SK-N-SH treated with all-trans-retinoic acid at 6 μM for 48 hours (cell line): ENCODE measurements around the gene SLC50A1.
"Not testable (repeated sequence)": the region's sequence is repeated elsewhere in the genome, so short reads cannot be mapped to it uniquely, and the experiment has no call there.

Experiments
- ATAC-seq: fragments of 200-7000 bp; cut with Tn5 transposase; 3 replicates; pipeline ENCODE4 v1.9.1; 2020; ENCODE audit warnings: mild to moderate bottlenecking, moderate library complexity
- ARNTL ChIP-seq: fragments of 450-650 bp; formaldehyde crosslinking; IDR thresholded peaks from 2 replicates; pipeline ENCODE4 v1.5.0; 2020; ENCODE audit warnings: low read depth, mild to moderate bottlenecking, moderate library complexity, borderline replicate concordance
- BACH2 ChIP-seq: fragments of 250-450 bp; sonication (Bioruptor Pico); IDR thresholded peaks from 2 replicates; pipeline ENCODE4 v1.9.0; 2021; ENCODE audit warnings: mild to moderate bottlenecking, borderline replicate concordance
- CSDC2 ChIP-seq: fragments of 250-450 bp; sonication (Bioruptor Pico); IDR thresholded peaks from 2 replicates; pipeline ENCODE4 v1.5.0; 2020; ENCODE audit warnings: mild to moderate bottlenecking, moderate library complexity
- CSRNP3 ChIP-seq: fragments of 250-450 bp; sonication (Bioruptor Pico); IDR thresholded peaks from 2 replicates; pipeline ENCODE4 v1.5.1; 2021; ENCODE audit warnings: mild to moderate bottlenecking, moderate library complexity
- GLIS3 ChIP-seq: fragments of 250-450 bp; sonication (Bioruptor Pico); IDR thresholded peaks from 2 replicates; pipeline ENCODE4 v1.5.0; 2020; ENCODE audit warnings: mild to moderate bottlenecking, moderate library complexity
- OSR1 ChIP-seq: fragments of 250-450 bp; sonication (Bioruptor Pico); IDR thresholded peaks from 2 replicates; pipeline ENCODE4 v1.8.0; 2022; ENCODE audit warnings: moderate library complexity, mild to moderate bottlenecking, inconsistent platforms
- PATZ1 ChIP-seq: fragments of 250-450 bp; sonication (Bioruptor Pico); IDR thresholded peaks from 2 replicates; pipeline ENCODE4 v1.8.0; 2020; ENCODE audit warnings: mild to moderate bottlenecking, moderate library complexity, borderline replicate concordance
- POU6F1 ChIP-seq: fragments of 250-450 bp; sonication (Bioruptor Pico); IDR thresholded peaks from 2 replicates; pipeline ENCODE4 v1.8.0; 2021; ENCODE audit warnings: low read depth, mild to moderate bottlenecking, moderate library complexity, borderline replicate concordance
- SNAI2 ChIP-seq: fragments of 250-450 bp; sonication (Bioruptor Pico); IDR thresholded peaks from 2 replicates; pipeline ENCODE4 v1.5.0; 2020; ENCODE audit warnings: mild to moderate bottlenecking, moderate library complexity
- TCF4 ChIP-seq: fragments of 250-450 bp; sonication (Bioruptor Pico); IDR thresholded peaks from 2 replicates; pipeline ENCODE4 v1.8.0; 2021; ENCODE audit warnings: mild to moderate bottlenecking, moderate library complexity, borderline replicate concordance
- TOX ChIP-seq: fragments of 250-450 bp; sonication (Bioruptor Pico); IDR thresholded peaks from 2 replicates; pipeline ENCODE4 v1.8.0; 2021; ENCODE audit warnings: mild to moderate bottlenecking, moderate library complexity, borderline replicate concordance
- ZFP3 ChIP-seq: fragments of 250-450 bp; sonication (Bioruptor Pico); IDR thresholded peaks from 2 replicates; pipeline ENCODE4 v1.5.0; 2020; ENCODE audit warnings: mild to moderate bottlenecking, moderate library complexity
- ZFP30 ChIP-seq: fragments of 450-650 bp; formaldehyde crosslinking; IDR thresholded peaks from 2 replicates; pipeline ENCODE4 v1.5.0; 2022; ENCODE audit warnings: mild to moderate bottlenecking, moderate library complexity
- ZNF565 ChIP-seq: fragments of 450-650 bp; formaldehyde crosslinking; conservative IDR thresholded peaks from 2 replicates; pipeline ENCODE4 v1.5.0; 2020; ENCODE audit warnings: low read depth, mild to moderate bottlenecking, moderate library complexity
- ZNF70 ChIP-seq: fragments of 450-650 bp; formaldehyde crosslinking; IDR thresholded peaks from 2 replicates; pipeline ENCODE4 v1.5.0; 2020; ENCODE audit warnings: mild to moderate bottlenecking, moderate library complexity
- ZNF8 ChIP-seq: fragments of 450-650 bp; formaldehyde crosslinking; IDR thresholded peaks from 2 replicates; pipeline ENCODE4 v1.5.0; 2020; ENCODE audit warnings: mild to moderate bottlenecking, moderate library complexity

The SLC50A1 gene

DNA sequence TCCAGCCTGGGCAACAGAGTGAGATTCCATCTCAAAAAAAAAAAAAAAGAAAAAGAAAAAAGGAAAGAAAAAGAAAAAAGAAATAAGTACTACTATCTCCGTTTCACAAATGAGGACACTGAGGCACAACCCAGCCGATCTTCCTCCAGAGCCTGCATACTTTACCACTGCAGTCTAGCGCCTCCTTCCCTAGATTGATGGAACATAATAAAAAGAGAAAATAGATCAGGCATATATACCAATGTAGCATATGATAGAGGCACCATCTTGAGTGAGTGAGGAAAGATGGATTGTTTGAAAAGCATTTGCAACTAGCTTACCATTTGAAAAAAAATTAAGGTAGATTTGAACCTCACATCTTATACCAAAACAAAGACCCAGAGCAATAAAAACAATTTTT, 9.8 kb downstream of the SLC50A1 start:
- no peak for TF ChIP-seq ARNTL (CRISPR knock-in tag)
- no peak for TF ChIP-seq CSDC2 (CRISPR knock-in tag)
- TF ChIP-seq SNAI2 (CRISPR knock-in tag): no peak
- TF ChIP-seq OSR1 (CRISPR knock-in tag): no peak
- no peak for TF ChIP-seq POU6F1 (CRISPR knock-in tag)
- TF ChIP-seq, all 23 proteins: peak for 0
- ATAC-seq: peak; percentile 48; the same call in 1 of the 3 replicates

DNA sequence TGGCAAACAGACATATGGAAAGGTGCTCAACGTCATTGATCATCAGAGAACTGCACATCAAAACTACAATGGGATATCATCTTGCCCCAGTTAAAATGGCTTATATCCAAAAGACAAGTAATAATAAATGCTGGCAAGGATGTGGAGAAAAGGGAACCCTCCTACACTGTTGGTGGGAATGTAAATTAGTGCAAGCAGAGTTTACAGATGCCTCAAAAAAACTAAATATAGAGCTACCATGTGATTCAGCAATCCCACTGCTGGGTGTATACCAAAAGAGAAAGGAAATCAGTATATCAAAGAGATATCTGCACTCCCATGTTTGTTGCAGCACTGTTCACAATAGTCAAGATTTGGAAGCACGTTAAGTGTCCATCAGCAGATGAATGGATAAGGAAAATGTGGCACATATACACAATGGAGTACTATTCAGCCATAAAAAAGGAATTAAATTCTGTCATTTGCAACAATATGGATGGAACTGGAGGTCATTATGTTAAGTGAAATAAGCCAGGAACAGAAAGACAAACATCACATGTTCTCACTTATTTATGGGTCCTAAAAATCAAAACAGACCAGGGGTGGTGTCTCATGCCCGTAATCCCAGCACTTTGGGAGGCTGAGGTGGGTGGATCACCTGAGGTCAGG, 20.5 kb downstream of the SLC50A1 start:
- not testable (repeated sequence) for ATAC-seq

- no peak for ATAC-seq
- TF ChIP-seq BACH2 (CRISPR knock-in tag) (no peak), CSDC2 (CRISPR knock-in tag) (no peak), ZNF8 (CRISPR knock-in tag) (no peak), TCF4 (CRISPR knock-in tag) (no peak), TOX (CRISPR knock-in tag) (no peak), ARNTL (CRISPR knock-in tag) (no peak), GLIS3 (CRISPR knock-in tag) (no peak)
Measured at GRCh38 chr1:155158991-155159390, 23.3 kb downstream of the SLC50A1 start.

GRCh38 chr1:155160128-155160527, 24.5 kb downstream of the SLC50A1 start:
- TF ChIP-seq ZFP3 (no peak), PATZ1 (CRISPR knock-in tag) (no peak), POU6F1 (CRISPR knock-in tag) (no peak), TCF4 (CRISPR knock-in tag) (no peak), ZNF565 (no peak), GLIS3 (CRISPR knock-in tag) (no peak), ZFP30 (CRISPR knock-in tag) (no peak), ARNTL (CRISPR knock-in tag) (no peak), ZNF70 (CRISPR knock-in tag) (no peak), CSRNP3 (CRISPR knock-in tag) (no peak)
- no peak; the same call in 2 of the 3 replicates for ATAC-seq

- not testable (repeated sequence) for ATAC-seq
Measured at GRCh38 chr1:155162631-155163030, 27.0 kb downstream of the SLC50A1 start.

GRCh38 chr1:155163785-155164184, 28.1 kb downstream of the SLC50A1 start:
- ATAC-seq: not testable (repeated sequence)

GRCh38 chr1:155164625-155165024, 29.0 kb downstream of the SLC50A1 start:
- ATAC-seq: not testable (repeated sequence)
